Esophagus squamous epithelium (tissue), 5 donors: ENCODE measurements around the gene PTPN6. TPM values are rescaled to one million over a fixed set of nuclear protein-coding genes. Genes with fewer than 3 reads are reported as not detected.

Source experiments
- DNase-seq: peaks from one replicate; lab custom pipeline; 2025; lab: John Stamatoyannopoulos, UW
- H3K27ac ChIP-seq, 4 donors: fragments of 200-600 bp; sonication (generic); one replicate each; pipeline ENCODE4 v1.5.1; 2016 to 2019; ENCODE audit warnings: mild to moderate bottlenecking in 1 of 4
- H3K27me3 ChIP-seq, 4 donors: fragments of 200-600 bp; sonication (generic); 1 replicate in 3 of 4; 2 replicates in 1 of 4; pipeline versions ENCODE4 v1.5.1 to v1.6.0; 2017 to 2021; ENCODE audit warnings: antibody characterized with exemption in 1 of 4
- H3K36me3 ChIP-seq, 3 donors: fragments of 200-600 bp; sonication (generic); one replicate each; pipeline ENCODE4 v1.5.1; 2016 to 2019
- H3K4me1 ChIP-seq, 3 donors: fragments of 200-600 bp; sonication (generic); one replicate each; pipeline ENCODE4 v1.5.1; 2017 to 2019
- H3K4me3 ChIP-seq, 4 donors: fragments of 200-600 bp; sonication (generic); 1 replicate in 3 of 4; 2 replicates in 1 of 4; pipeline ENCODE4 v1.5.1; 2016 to 2019; ENCODE audit warnings: mild to moderate bottlenecking in 2 of 4, moderate library complexity in 1 of 4
- H3K9me3 ChIP-seq, 3 donors: fragments of 200-600 bp; sonication (generic); one replicate each; pipeline ENCODE4 v1.5.1; 2016 to 2019
- CTCF ChIP-seq, 6 experiments: fragments of 450-650 bp in 4 of 6; fragments of 200-600 bp in 2 of 6; sonication (generic) in 2 of 6; IDR thresholded peaks; one replicate each; pipeline ENCODE4 v1.5.1; 2016 to 2019; ENCODE audit warnings: antibody characterized with exemption in 6 of 6, mild to moderate bottlenecking in 4 of 6, moderate library complexity in 4 of 6
- POLR2A ChIP-seq, 4 donors: fragments of 450-650 bp; IDR thresholded peaks; one replicate each; pipeline ENCODE4 v1.6.1; 2017; ENCODE audit warnings: antibody characterized with exemption in 4 of 4, mild to moderate bottlenecking in 4 of 4, moderate library complexity in 3 of 4
- WGBS, 2 donors: methylation state at CpG; one replicate each; pipeline ENCODE4 v1.1.5; 2018; 5-methylcytosine and 5-hydroxymethylcytosine counted together
- intact Hi-C: fragments of 100-400 bp; cut with DNase I; formaldehyde crosslinking; loops from one replicate; pipeline ENCODE4 v1.15.0; 2022
- total RNA-seq, 4 donors: library from RNA; depleted of rRNA; stranded (reverse); fragments of >200 nt; gene quantifications; one replicate each; pipeline ENCODE4 v1.1.0, GENCODE V29; 2016
- donor health status: DM: yes; HTN: yes; CAD: no.

Gene PTPN6
- 10 to 100 TPM; 11.0 to 29.7 (median 21.5) TPM for total RNA-seq

- no peak for TF ChIP-seq CTCF (IDR thresholded peaks at IDR 0.05)
- peak in 2 of 4 donors; percentile 47 to 50 for TF ChIP-seq POLR2A (IDR thresholded peaks at IDR 0.05)
- Histone ChIP-seq H3K4me3 (peak within 1 kb of the TSS; percentile 19 to 61 (median 42)), H3K4me1 (peaks cover 9 to 66% (median 19%) of the 10 kb centered on the region in 3 donors), H3K27ac (peak within 1 kb of the TSS; percentile 61 to 88 (median 76)), H3K36me3 (peaks cover 0 to 19% (median 0%) of the 10 kb centered on the region in 3 donors), H3K9me3 (no peaks in the 10 kb centered on the region), H3K27me3 (no peaks in the 10 kb centered on the region)
- WGBS, 2 donors: 79 to 81% methylated on average over 9 to 10 of the region's 25 CpGs
- DNase-seq: no peak
- intact Hi-C loops: no loop called here
Observed at GRCh38 chr12:6950811-6951540, at the start of gene PTPN6. Gene PTPN6, plus strand, starts transcription at chr12:6951356. Its CDS starts 157 bp downstream, at chr12:6951513.

GRCh38 chr12:6902448-6902847 is 48.7 kb upstream of the PTPN6 start:
- no peak for DNase-seq

GRCh38 chr12:6903722-6904121 is 47.4 kb upstream of the PTPN6 start:
- Histone ChIP-seq H3K27me3 (no peaks in the 10 kb centered on the region), H3K36me3 (peaks cover 0 to 15% (median 0%) of the 10 kb centered on the region in 3 donors), H3K4me3 (no peak overlapping the region), H3K4me1 (peaks cover 0 to 27% (median 9%) of the 10 kb centered on the region in 3 donors), H3K27ac (no peak overlapping the region), H3K9me3 (no peaks in the 10 kb centered on the region)
- 84% methylated on average over 1 of the region's 1 CpG; no CpG with 5 or more reads in 1 of the 2 donors for WGBS, 2 donors
- TF ChIP-seq CTCF (IDR thresholded peaks at IDR 0.05) (no peak), POLR2A (IDR thresholded peaks at IDR 0.05) (no peak)
- no peak for DNase-seq
- intact Hi-C loops: no loop called here

More at GRCh38 chr12:6902448-6902847, 48.7 kb upstream of the PTPN6 start:
- WGBS, 2 donors: 80 to 85% methylated on average over 4 of the region's 4 CpGs
- H3K36me3 ChIP-seq: peaks cover 0 to 11% (median 0%) of the 10 kb centered on the region in 3 donors
- H3K27ac ChIP-seq: no peak overlapping the region
- intact Hi-C loops: no loop called here
- H3K4me3 ChIP-seq: no peak overlapping the region
- H3K9me3 ChIP-seq: no peaks in the 10 kb centered on the region
- no peak for TF ChIP-seq POLR2A (IDR thresholded peaks at IDR 0.05)
- H3K4me1 ChIP-seq: peaks cover 0 to 27% (median 9%) of the 10 kb centered on the region in 3 donors
- H3K27me3 ChIP-seq: no peaks in the 10 kb centered on the region

DNA sequence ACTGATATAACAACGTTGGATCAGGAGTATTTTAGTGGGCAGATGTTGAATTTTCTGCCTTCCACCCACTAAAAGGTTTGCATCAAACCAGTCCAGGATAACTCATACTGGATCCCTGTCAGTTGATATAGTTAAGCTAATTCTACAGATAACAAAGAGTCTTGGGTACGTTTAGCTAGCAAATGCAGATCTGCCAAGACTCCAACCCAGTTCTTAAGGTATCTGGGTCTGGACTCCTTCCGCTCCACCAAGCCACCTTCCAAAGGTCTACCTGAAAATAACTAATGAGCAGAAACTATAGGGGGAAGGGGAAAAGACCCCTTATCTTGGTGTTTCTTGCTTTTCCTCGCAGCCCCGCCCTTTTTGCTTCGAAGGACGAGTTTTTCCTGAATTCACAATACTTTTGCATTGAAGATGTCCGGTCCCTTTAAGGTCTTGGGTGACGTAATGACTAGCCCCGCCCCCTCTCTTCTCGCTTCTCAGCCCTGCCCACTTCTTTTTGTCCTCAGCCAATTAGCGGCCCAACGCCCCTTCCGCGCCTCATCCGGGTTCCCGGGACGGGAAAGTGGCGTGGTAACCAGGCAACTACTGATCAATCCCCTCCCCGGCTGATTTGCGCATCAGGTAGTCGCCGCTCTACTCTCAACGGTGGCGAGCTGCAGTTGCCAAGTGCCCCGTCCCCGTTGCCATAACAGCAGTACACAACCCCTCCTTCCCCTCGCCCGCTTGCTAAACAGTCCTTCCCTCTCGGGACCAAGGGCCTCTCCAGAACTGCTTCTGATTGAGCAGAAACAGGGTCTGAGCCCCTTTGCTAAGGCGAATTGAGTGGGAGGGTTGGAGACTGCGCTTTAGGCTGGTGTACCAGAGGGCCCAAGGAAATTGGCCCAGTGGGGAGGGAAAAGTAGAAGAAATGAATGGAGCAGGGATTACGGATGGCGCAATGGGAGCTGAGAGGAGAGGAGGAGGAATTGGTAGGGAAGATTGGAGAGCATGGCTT is 46.6 kb upstream of the PTPN6 start, which contains the start of gene LRRC23:
TSS of gene LRRC23 (plus strand) at position 543 of the 997 bp plus-strand sequence. CDS start 812 bp downstream, outside the sequence.
- no peaks in the 10 kb centered on the region for H3K9me3 ChIP-seq

More for the DNA sequence above, 46.6 kb upstream of the PTPN6 start, which contains the start of gene LRRC23:
- Histone ChIP-seq H3K4me3 (peak within 1 kb of the TSS; percentile 56 to 83 (median 66)), H3K36me3 (peaks cover 0 to 15% (median 0%) of the 10 kb centered on the region in 3 donors), H3K27me3 (no peaks in the 10 kb centered on the region), H3K27ac (peak within 1 kb of the TSS; percentile 81 to 87 (median 84)), H3K4me1 (peaks cover 0 to 25% (median 9%) of the 10 kb centered on the region in 3 donors)
- intact Hi-C loops: no loop called here
- DNase-seq: peak; percentile 78
- 4 to 5% methylated on average over 23 to 32 of the region's 34 CpGs for WGBS, 2 donors
- TF ChIP-seq CTCF (IDR thresholded peaks at IDR 0.05) (peak in 1 of 6 experiments; percentile 30), POLR2A (IDR thresholded peaks at IDR 0.05) (peak in 1 of 4 donors; percentile 56)
